ENCODE data around the gene RNASE7. TPM values are rescaled to one million over a fixed set of nuclear protein-coding genes. Genes with fewer than 3 reads are reported as not detected.
A peak's percentile ranks its signal among the peaks of the same experiment; 100 is the strongest.

Gene RNASE7
- total RNA-seq, 1 donor from 2014 or later: not detected

DNA sequence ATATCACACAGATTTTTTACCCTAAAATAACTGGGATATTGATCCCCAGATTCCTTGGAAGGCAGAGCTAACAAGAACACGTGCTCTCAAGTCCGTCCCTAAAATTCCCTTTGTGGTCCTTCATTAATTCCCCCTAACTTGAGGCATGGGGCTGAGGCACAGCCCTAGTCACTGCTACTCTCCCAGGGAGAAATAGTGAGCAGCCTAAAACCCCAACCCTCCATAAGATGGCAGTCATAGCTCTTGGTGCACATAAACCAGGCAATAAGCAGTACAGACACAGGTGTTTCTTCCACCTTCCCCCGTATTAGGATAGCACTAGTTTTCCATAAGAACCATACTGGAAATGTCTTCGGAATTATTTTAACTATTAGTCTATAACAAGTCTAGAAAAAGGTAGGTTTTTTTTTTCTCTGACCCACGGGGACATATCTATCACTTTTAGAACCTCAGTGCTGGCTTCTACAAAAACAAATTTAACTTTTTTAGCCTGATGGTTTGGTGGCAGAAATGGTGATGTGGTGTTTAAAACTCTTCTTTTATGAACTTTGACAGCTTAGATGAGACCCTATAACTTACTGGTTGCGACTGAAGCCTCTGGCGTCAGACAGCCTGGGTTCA is 24.8 kb downstream of the RNASE7 start:
- Histone ChIP-seq H2AFZ (ENCODE audit: low read depth, low read length) (no peak overlapping the region), H3K27me3 (ENCODE audit: insufficient read depth, low read length) (no peaks in the 10 kb centered on the region), H3K36me3 (ENCODE audit: insufficient read depth, low read length) (no peaks in the 10 kb centered on the region), H3K9ac (ENCODE audit: low read length) (no peak overlapping the region), H3K79me2 (ENCODE audit: insufficient read depth, low read length) (peaks cover 6% of the 10 kb centered on the region), H4K20me1 (ENCODE audit: insufficient read depth, low read length) (peaks cover 3% of the 10 kb centered on the region), H3K4me1 (ENCODE audit: insufficient read depth, low read length) (peaks cover 32% of the 10 kb centered on the region), H3K4me3 (ENCODE audit: insufficient read depth, low read depth, low read length) (no peak overlapping the region), H3K4me2 (ENCODE audit: low read length) (no peak overlapping the region), H3K9me3 (ENCODE audit: insufficient read depth, low read depth, low read length) (no peaks in the 10 kb centered on the region), H3K27ac (ENCODE audit: low read depth, low read length) (no peak overlapping the region)
- TF ChIP-seq CTCF (IDR thresholded peaks at IDR 0.05; ENCODE audit: insufficient read depth, low read depth, low read length): no peak
- H3K4me3 Mint-ChIP-seq (ENCODE audit: unreplicated experiment): no peak overlapping the region
- DNase-seq (ENCODE audit: low read depth): no peak
- H3K27ac Mint-ChIP-seq (ENCODE audit: unreplicated experiment): no peak overlapping the region
- no peaks in the 10 kb centered on the region for H3K36me3 Mint-ChIP-seq (ENCODE audit: low read depth, unreplicated experiment)
- no peaks in the 10 kb centered on the region for H3K9me3 Mint-ChIP-seq (ENCODE audit: unreplicated experiment)
- no peaks in the 10 kb centered on the region for H3K27me3 Mint-ChIP-seq (ENCODE audit: low read depth, unreplicated experiment)
- peaks cover 37% of the 10 kb centered on the region for H3K4me1 Mint-ChIP-seq (ENCODE audit: low read depth, unreplicated experiment)
- no peak for FAIRE-seq

DNA sequence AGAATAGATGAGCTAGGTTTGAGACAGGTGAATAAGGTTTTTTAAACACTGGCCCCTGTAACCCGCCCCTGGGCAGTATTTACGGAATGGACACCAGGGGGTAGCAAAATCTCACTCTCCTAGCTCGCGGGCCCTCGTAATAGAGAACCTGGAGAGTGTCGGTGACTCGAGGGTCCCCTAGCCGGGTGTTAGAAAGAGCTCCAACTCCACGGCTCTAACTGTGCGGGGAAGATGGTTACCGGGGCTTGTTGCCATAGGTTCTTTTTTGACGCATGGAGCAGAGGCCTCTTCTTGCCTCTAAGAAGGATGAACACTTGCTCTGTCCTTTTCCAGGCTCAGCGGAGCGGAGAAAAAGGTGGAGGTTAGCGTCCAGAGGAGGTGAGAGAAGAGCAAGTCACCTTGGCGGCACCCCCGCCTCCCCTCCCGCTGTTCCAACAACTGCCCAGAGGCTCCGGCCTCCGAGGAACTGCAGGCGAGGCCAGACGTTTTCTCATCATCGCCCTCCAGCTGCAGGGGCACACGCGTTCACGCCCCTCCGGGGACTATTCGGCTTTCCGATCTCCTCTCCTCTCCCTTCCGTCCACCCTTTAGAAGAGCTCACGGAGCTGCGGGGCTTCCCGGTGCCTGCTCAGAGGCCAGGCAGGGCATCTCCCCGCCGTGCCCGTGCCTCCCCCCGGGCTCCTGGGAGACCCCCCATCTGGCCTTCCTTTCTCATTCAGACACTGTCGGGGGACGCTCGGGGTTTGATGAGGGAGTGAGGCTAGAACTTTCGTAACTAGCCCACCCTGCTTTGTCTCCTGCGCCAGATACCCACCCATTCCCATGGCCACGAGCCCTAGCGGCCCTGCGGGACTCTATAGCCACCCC is 26.6 kb downstream of the RNASE7 start:
- peak overlapping the region; percentile 90 for H3K4me3 Mint-ChIP-seq (ENCODE audit: unreplicated experiment)
- Histone ChIP-seq H2AFZ (ENCODE audit: low read depth, low read length) (peak overlapping the region; percentile 61), H3K9ac (ENCODE audit: low read length) (peak overlapping the region; percentile 98), H3K27ac (ENCODE audit: low read depth, low read length) (peak overlapping the region; percentile 97), H4K20me1 (ENCODE audit: insufficient read depth, low read length) (peaks cover 20% of the 10 kb centered on the region), H3K27me3 (ENCODE audit: insufficient read depth, low read length) (no peaks in the 10 kb centered on the region), H3K4me1 (ENCODE audit: insufficient read depth, low read length) (peaks cover 35% of the 10 kb centered on the region), H3K36me3 (ENCODE audit: insufficient read depth, low read length) (peaks cover 12% of the 10 kb centered on the region), H3K4me3 (ENCODE audit: insufficient read depth, low read depth, low read length) (peak overlapping the region; percentile 67), H3K4me2 (ENCODE audit: low read length) (peak overlapping the region; percentile 99), H3K79me2 (ENCODE audit: insufficient read depth, low read length) (peaks cover 23% of the 10 kb centered on the region), H3K9me3 (ENCODE audit: insufficient read depth, low read depth, low read length) (no peaks in the 10 kb centered on the region)
- DNase-seq (ENCODE audit: low read depth) (peak; percentile 22), FAIRE-seq (no peak)
- no peaks in the 10 kb centered on the region for H3K9me3 Mint-ChIP-seq (ENCODE audit: unreplicated experiment)
- H3K4me1 Mint-ChIP-seq (ENCODE audit: low read depth, unreplicated experiment): peaks cover 37% of the 10 kb centered on the region
- TF ChIP-seq CTCF (IDR thresholded peaks at IDR 0.05; ENCODE audit: insufficient read depth, low read depth, low read length) (peak; percentile 63), EZH2 (IDR thresholded peaks at IDR 0.05; ENCODE audit: insufficient read depth, low read length) (no peak)
- peaks cover 7% of the 10 kb centered on the region for H3K36me3 Mint-ChIP-seq (ENCODE audit: low read depth, unreplicated experiment)
- no peaks in the 10 kb centered on the region for H3K27me3 Mint-ChIP-seq (ENCODE audit: low read depth, unreplicated experiment)
- H3K27ac Mint-ChIP-seq (ENCODE audit: unreplicated experiment): peak overlapping the region; percentile 93

Data from astrocyte (in vitro differentiated cells and primary cell).